ENCODE results near the gene CA5A. TPM values are rescaled to one million over a fixed set of nuclear protein-coding genes. Genes with fewer than 3 reads are reported as not detected.
A peak's percentile ranks its signal among the peaks of the same experiment; 100 is the strongest.
"Not testable (repeated sequence)": the region's sequence is repeated elsewhere in the genome, so short reads cannot be mapped to it uniquely, and the experiment has no call there.

Gene CA5A
- total and polyA plus RNA-seq, 2 of the 4 experiments (the other 2 are of a cell fraction), result not detected

DNA sequence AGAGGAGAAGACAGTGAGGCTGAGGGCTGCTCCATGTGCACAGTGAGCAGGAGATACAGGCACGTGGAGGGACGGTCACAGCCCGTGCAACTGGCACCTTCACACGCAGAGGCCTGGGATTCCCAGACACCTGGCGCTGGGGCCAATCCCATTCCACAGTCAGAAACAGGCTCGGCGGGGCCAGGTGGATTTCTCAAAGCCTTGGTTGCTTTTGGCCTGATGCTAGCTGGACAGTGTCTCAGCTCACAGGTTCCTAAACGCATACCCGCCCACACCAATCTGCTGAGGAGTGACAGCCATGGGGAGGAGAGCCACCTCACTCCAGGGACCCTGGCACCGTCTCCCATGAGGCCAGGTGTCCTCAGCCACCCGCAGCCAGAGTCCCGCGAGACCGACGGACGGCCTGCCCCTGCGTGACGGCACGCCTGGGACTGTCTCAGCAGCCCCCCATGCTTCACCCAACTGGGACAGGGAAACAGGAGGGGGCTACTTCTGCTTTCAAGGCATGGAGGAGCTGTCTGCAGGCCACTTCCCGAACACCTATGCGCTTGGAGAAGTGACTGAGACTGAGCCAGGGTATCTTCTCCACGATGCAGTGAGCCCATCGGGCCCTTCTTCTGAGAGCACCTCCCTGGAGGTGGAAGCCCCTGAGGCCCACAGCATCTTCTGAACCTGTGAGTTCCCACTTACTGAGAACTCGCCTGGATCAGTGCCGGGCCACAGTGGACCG, 73.6 kb downstream of the CA5A start:
- Histone ChIP-seq H2AK5ac (ENCODE audit: low read depth, low read length) (0 out of 2 replicates have a peak overlapping the region, but pooled peaks have one; percentile 82), H3K4me1 (ENCODE audit: control insufficient read depth, insufficient read depth, low read length) (peaks cover 16% of the 10 kb centered on the region), H4K20me1 (ENCODE audit: insufficient read depth, low read length) (peaks cover 94% of the 10 kb centered on the region), H3K36me3 (ENCODE audit: control insufficient read depth, insufficient read depth, low read length) (peaks cover 23% of the 10 kb centered on the region), H3K79me1 (ENCODE audit: low read depth in 1 of 2, low read length in 2 of 2) (peaks cover 3 to 82% of the 10 kb centered on the region in 2 experiments; a peak in 3 of 4 replicates), H3K9me1 (ENCODE audit: insufficient read depth, low read length) (peaks cover 15% of the 10 kb centered on the region)
- H3K4me3 ChIP-seq (ENCODE audit: insufficient read depth, low read depth, low read length); H3K9me3 ChIP-seq (ENCODE audit: control insufficient read depth, insufficient read depth, low read length); POLR2A ChIA-PET (ENCODE audit: unreplicated experiment); H4K5ac ChIP-seq (ENCODE audit: low read depth, low read length); H2BK20ac ChIP-seq (ENCODE audit: low read depth, low read length); intact Hi-C loops (cut with micrococcal nuclease); ATAC-seq (ENCODE audit: low read depth); H2AFZ ChIP-seq (replicated peaks; ENCODE audit: low read length, poor library complexity); H3K14ac ChIP-seq (replicated peaks; ENCODE audit: low read depth, low read length); H4K91ac ChIP-seq (ENCODE audit: insufficient read depth, low read depth, low read length); H4K8ac ChIP-seq (ENCODE audit: low read depth in 2 of 2, low read length in 2 of 2); H3K23ac ChIP-seq (ENCODE audit: low read depth, low read length); H3K18ac ChIP-seq (ENCODE audit: low read depth, low read length); H2BK5ac ChIP-seq (ENCODE audit: low read depth, low read length, poor library complexity, severe bottlenecking); BruUV-seq (replicated peaks); H3K27ac ChIP-seq (ENCODE audit: insufficient read depth, low read length); H2BK120ac ChIP-seq (ENCODE audit: low read depth, low read length); H2AK9ac ChIP-seq (replicated peaks; ENCODE audit: low read depth, low read length, poor library complexity); H3K56ac ChIP-seq (ENCODE audit: extremely low read depth, insufficient read depth, low read length); H3K27me3 ChIP-seq (ENCODE audit: control insufficient read depth, insufficient read depth, low read length); dilution Hi-C loops (cut with HindIII; ENCODE audit: low sequenced_read_pairs, unreplicated experiment); in situ Hi-C loops (cut with MboI; ENCODE audit: low sequenced_read_pairs); CTCF ChIA-PET; H2BK15ac ChIP-seq (ENCODE audit: low read depth, low read length); H3K9ac ChIP-seq (ENCODE audit: low read depth, low read length); DNase-seq; H3K4ac ChIP-seq (ENCODE audit: low read depth, low read length); H3K4me2 ChIP-seq (ENCODE audit: low read depth, low read length): not testable (repeated sequence)
- WGBS, 2 experiments (ENCODE audit: extremely low coverage in 2 of 2, insufficient read length in 1 of 2), result no CpG with 5 or more reads among the region's 26 CpGs

DNA sequence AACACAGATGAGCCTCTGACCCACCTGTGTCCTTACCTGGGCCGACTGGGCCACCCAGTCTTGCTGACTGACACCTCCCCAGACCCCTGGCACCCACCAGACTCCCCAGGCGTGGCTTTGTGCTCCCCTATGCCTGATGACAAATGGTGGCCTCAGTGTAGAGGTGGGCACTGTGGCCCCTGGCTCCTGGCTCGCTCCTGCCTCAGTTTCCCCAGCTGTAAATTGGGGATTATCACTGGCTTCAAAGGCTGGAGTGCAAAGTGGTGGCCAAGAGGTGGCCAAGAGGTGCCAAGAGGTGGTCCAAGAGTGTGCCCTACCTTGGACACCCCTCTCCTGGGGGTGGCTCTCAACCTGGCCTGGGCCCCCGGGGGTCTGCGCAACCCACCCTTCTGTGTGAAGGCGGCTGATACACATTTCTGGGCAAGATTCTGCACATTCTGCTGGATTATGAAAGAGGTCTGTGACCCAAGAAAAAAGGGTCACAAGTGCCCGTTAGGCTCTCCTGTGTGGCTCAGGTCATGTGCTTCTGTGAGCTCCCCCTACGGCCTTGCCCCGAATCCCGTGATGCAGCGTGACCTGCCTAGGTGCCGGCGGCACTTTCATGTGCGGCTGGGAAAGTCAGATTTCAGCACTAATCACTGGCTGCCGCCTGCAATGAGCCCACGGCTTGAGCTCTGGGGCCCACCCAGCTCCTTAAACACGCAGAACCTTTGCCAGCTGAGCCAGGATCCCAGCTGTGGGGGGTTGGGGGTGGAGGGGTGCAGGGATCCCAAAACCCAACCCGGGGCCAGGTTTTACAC, 74.8 kb downstream of the CA5A start:
- CTCF ChIA-PET; intact Hi-C loops (cut with micrococcal nuclease): not testable (repeated sequence)
- peaks cover 94% of the 10 kb centered on the region for H4K20me1 ChIP-seq (ENCODE audit: insufficient read depth, low read length)

More for the DNA sequence above, 74.8 kb downstream of the CA5A start:
- H3K18ac ChIP-seq (ENCODE audit: low read depth, low read length); in situ Hi-C loops (cut with MboI; ENCODE audit: low sequenced_read_pairs); H2BK15ac ChIP-seq (ENCODE audit: low read depth, low read length); H3K4ac ChIP-seq (ENCODE audit: low read depth, low read length); H3K9me3 ChIP-seq (ENCODE audit: control insufficient read depth, insufficient read depth, low read length); H3K23ac ChIP-seq (ENCODE audit: low read depth, low read length); H2BK20ac ChIP-seq (ENCODE audit: low read depth, low read length); H3K9me1 ChIP-seq (ENCODE audit: insufficient read depth, low read length); H3K27me3 ChIP-seq (ENCODE audit: control insufficient read depth, insufficient read depth, low read length); DNase-seq; BruUV-seq (replicated peaks); dilution Hi-C loops (cut with HindIII; ENCODE audit: low sequenced_read_pairs, unreplicated experiment); POLR2A ChIA-PET (ENCODE audit: unreplicated experiment); ATAC-seq (ENCODE audit: low read depth); H2AFZ ChIP-seq (replicated peaks; ENCODE audit: low read length, poor library complexity); H3K9ac ChIP-seq (ENCODE audit: low read depth, low read length); H2AK5ac ChIP-seq (ENCODE audit: low read depth, low read length); H3K4me2 ChIP-seq (ENCODE audit: low read depth, low read length); H2AK9ac ChIP-seq (replicated peaks; ENCODE audit: low read depth, low read length, poor library complexity); H3K56ac ChIP-seq (ENCODE audit: extremely low read depth, insufficient read depth, low read length); H3K4me3 ChIP-seq (ENCODE audit: insufficient read depth, low read depth, low read length); H3K14ac ChIP-seq (replicated peaks; ENCODE audit: low read depth, low read length); H3K27ac ChIP-seq (ENCODE audit: insufficient read depth, low read length): not testable (repeated sequence)
- Histone ChIP-seq H2BK5ac (ENCODE audit: low read depth, low read length, poor library complexity, severe bottlenecking) (peak overlapping the region; percentile 53), H4K5ac (ENCODE audit: low read depth, low read length) (peak overlapping the region; percentile 2; the same call in 1 of the 2 replicates), H4K8ac (ENCODE audit: low read depth in 2 of 2, low read length in 2 of 2) (peak overlapping the region; percentile 14 to 26; a peak in 2 of 4 replicates), H3K4me1 (ENCODE audit: control insufficient read depth, insufficient read depth, low read length) (peaks cover 17% of the 10 kb centered on the region), H4K91ac (ENCODE audit: insufficient read depth, low read depth, low read length) (peak overlapping the region; percentile 38; the same call in 1 of the 2 replicates), H3K36me3 (ENCODE audit: control insufficient read depth, insufficient read depth, low read length) (peaks cover 18% of the 10 kb centered on the region), H2BK120ac (ENCODE audit: low read depth, low read length) (peak overlapping the region; percentile 20; the same call in 1 of the 2 replicates), H3K79me1 (ENCODE audit: low read depth in 1 of 2, low read length in 2 of 2) (peaks cover 3 to 77% of the 10 kb centered on the region in 2 experiments; a peak in 3 of 4 replicates)
- WGBS, 2 experiments (ENCODE audit: extremely low coverage in 2 of 2, insufficient read length in 1 of 2), result 92% methylated on average over 10 of the region's 18 CpGs; no CpG with 5 or more reads in 1 of the 2 experiments

All from IMR-90 (cell line).